Measurements from ENCODE around the gene RASSF5. TPM values are rescaled to one million over a fixed set of nuclear protein-coding genes. Genes with fewer than 3 reads are reported as not detected.
A peak's percentile ranks its signal among the peaks of the same experiment; 100 is the strongest.

The RASSF5 gene
- total and polyA plus RNA-seq, 2 experiments from 2014 or later, result 1.6 to 2.0 TPM

DNA sequence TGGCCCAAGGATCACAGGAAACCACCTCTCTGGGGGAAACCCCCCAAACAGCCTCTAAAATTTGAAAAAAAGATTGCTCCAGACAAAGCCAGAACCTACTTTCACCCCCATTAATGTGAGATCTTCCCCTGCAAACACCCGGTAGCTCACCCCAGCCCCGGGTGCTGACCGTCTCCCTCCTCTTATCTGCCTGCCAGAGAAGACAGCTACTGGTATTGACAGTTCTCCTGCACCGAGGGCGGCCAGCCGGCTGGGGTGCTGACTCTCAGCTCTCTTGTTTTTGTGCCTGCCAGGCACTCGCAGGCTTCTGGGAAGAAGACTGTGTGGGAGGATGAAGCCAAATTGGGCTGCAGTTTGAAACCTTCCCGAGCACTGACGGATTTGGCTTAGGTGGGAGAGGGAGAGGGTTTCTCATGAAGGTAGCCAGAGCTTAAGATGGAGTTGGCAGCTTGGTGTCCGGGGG, 48.2 kb downstream of the RASSF5 start:
- H3K4me2 ChIP-seq, result no peak overlapping the region
- peak; percentile 27 for DNase-seq (ENCODE audit: low spot score)

DNA sequence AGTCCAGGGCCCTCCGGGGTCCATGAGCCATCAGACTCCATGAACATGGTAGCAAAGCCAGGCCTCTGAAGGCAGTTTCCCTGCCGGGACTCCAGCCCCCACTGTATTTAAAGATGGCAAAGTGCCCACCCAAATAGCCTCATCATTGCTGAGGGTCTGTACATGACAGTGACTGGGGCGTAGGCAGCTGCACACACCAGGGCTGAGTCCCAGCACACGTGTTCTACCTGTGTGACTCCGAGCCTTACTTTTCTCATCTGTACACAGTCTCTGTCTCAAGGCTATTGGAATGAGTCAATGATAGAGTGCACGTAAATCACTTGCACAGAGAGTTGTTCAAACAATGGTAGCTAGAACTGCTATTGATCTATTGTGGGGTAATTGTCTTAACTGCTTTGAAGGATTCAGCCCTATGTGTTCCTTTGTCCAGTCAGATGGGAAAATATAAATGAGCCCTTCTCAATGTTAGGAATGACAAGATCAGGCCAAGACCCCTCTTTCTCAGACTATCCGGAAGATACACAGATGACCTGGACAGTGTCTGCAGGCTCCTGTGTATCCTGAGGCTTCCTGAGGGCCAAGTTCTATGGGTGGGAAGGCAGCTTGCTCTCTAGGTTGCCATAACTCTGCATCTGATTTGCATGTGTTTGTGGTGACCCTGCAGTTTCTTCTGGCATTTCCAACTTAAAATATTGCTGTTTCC, 48.9 kb downstream of the RASSF5 start:
- Histone ChIP-seq H3K4me2 (peak overlapping the region; percentile 97), H3K9me2 (replicated peaks; ENCODE audit: insufficient read depth) (no peaks in the 10 kb centered on the region), H3K27ac (no peak overlapping the region), H3K27me3 (peaks cover 7% of the 10 kb centered on the region), H3K79me2 (no peaks in the 10 kb centered on the region), H3K4me3 (no peak overlapping the region), H2AFZ (no peak overlapping the region), H3K9me3 (ENCODE audit: low read depth) (no peaks in the 10 kb centered on the region), H3K36me3 (replicated peaks; ENCODE audit: insufficient read depth, low read depth) (no peaks in the 10 kb centered on the region), H4K20me1 (ENCODE audit: insufficient read depth, poor library complexity, severe bottlenecking) (no peaks in the 10 kb centered on the region), H3K4me1 (ENCODE audit: insufficient read depth) (peaks cover 33% of the 10 kb centered on the region)
- WGBS (ENCODE audit: low lambda C conversion rate, missing lambda C conversion rate), result 53% methylated on average over 7 of the region's 7 CpGs
- no peak for TF ChIP-seq EZH2 (IDR thresholded peaks at IDR 0.05; ENCODE audit: borderline replicate concordance)
- TF ChIP-seq, protein P1, sequence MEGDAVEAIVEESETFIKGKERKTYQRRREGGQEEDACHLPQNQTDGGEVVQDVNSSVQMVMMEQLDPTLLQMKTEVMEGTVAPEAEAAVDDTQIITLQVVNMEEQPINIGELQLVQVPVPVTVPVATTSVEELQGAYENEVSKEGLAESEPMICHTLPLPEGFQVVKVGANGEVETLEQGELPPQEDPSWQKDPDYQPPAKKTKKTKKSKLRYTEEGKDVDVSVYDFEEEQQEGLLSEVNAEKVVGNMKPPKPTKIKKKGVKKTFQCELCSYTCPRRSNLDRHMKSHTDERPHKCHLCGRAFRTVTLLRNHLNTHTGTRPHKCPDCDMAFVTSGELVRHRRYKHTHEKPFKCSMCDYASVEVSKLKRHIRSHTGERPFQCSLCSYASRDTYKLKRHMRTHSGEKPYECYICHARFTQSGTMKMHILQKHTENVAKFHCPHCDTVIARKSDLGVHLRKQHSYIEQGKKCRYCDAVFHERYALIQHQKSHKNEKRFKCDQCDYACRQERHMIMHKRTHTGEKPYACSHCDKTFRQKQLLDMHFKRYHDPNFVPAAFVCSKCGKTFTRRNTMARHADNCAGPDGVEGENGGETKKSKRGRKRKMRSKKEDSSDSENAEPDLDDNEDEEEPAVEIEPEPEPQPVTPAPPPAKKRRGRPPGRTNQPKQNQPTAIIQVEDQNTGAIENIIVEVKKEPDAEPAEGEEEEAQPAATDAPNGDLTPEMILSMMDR (IDR thresholded peaks at IDR 0.05; ENCODE audit: poor library complexity), result no peak
- no peak for TF ChIP-seq EZH2phosphoT487 (IDR thresholded peaks at IDR 0.05; ENCODE audit: low read depth, severe bottlenecking, unreplicated experiment)
- DNase-seq (ENCODE audit: low spot score), result no peak

More for the DNA sequence above, 48.2 kb downstream of the RASSF5 start:
- H4K20me1 ChIP-seq (ENCODE audit: insufficient read depth, poor library complexity, severe bottlenecking), result no peaks in the 10 kb centered on the region
- H3K4me1 ChIP-seq (ENCODE audit: insufficient read depth), result peaks cover 26% of the 10 kb centered on the region
- no peaks in the 10 kb centered on the region for H3K79me2 ChIP-seq
- no peak overlapping the region for H3K4me3 ChIP-seq
- H3K9me3 ChIP-seq (ENCODE audit: low read depth), result no peaks in the 10 kb centered on the region
- no peaks in the 10 kb centered on the region for H3K36me3 ChIP-seq (replicated peaks; ENCODE audit: insufficient read depth, low read depth)
- no peak overlapping the region for H2AFZ ChIP-seq
- TF ChIP-seq, protein P1 (IDR thresholded peaks at IDR 0.05; ENCODE audit: poor library complexity), result no peak
- TF ChIP-seq EZH2 (IDR thresholded peaks at IDR 0.05; ENCODE audit: borderline replicate concordance) (no peak), EZH2phosphoT487 (IDR thresholded peaks at IDR 0.05; ENCODE audit: low read depth, severe bottlenecking, unreplicated experiment) (no peak)
- H3K27me3 ChIP-seq, result peaks cover 7% of the 10 kb centered on the region
- no peaks in the 10 kb centered on the region for H3K9me2 ChIP-seq (replicated peaks; ENCODE audit: insufficient read depth)
- WGBS (ENCODE audit: low lambda C conversion rate, missing lambda C conversion rate), result 40% methylated on average over 10 of the region's 10 CpGs
- H3K27ac ChIP-seq, result no peak overlapping the region

DNA sequence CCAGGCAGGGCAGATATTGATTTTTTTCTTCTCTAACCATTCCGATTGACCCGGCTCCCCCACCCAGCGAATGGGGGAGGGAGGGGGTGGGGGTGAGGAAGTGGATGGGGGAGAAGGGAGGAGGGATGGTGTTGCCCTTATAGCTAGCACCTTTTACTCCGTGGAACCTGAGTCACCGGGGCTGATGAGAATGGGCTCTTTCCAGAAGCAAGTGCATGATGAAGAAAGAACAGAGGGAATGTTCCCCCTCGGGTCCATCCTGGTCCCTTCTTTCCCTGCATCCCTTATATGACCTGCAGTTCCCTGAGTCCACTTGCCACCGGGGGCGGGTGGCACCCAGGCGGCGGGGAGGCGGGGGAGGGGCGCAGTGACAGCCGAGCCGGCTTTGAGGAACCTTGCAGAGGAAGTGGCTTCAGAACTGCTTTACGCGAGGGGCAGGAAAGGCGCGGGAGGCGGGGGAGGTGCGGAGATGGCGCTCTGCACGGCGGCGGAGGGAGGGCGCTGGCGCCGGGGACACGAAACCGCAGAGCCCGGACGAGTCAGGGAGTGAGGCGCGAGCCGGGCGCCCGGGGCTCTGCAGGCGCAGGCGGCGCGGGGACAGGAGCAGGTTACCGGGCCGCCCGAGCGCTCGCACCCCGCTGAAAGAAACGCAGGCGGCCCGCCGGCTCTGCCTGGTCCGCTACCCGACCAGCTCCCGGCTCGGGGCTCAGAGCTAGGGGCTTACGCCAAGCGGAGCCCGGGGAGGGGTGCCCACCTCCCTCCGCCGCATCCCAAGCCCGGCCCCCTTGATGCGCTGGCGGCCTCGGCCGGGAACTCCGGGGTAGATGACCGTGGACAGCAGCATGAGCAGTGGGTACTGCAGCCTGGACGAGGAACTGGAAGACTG, 49.7 kb downstream of the RASSF5 start:
- no peaks in the 10 kb centered on the region for H3K36me3 ChIP-seq (replicated peaks; ENCODE audit: insufficient read depth, low read depth)
- TF ChIP-seq EZH2 (IDR thresholded peaks at IDR 0.05; ENCODE audit: borderline replicate concordance), result no peak
- no peak for TF ChIP-seq EZH2phosphoT487 (IDR thresholded peaks at IDR 0.05; ENCODE audit: low read depth, severe bottlenecking, unreplicated experiment)
- TF ChIP-seq, protein P1 (IDR thresholded peaks at IDR 0.05; ENCODE audit: poor library complexity), result no peak
- H2AFZ ChIP-seq, result peak overlapping the region; percentile 56
- H3K27ac ChIP-seq, result no peak overlapping the region
- no peaks in the 10 kb centered on the region for H4K20me1 ChIP-seq (ENCODE audit: insufficient read depth, poor library complexity, severe bottlenecking)
- no peaks in the 10 kb centered on the region for H3K79me2 ChIP-seq
- peak; percentile 63 for DNase-seq (ENCODE audit: low spot score)
- WGBS (ENCODE audit: low lambda C conversion rate, missing lambda C conversion rate), result 2% methylated on average over 34 of the region's 67 CpGs
- peaks cover 7% of the 10 kb centered on the region for H3K27me3 ChIP-seq
- H3K4me3 ChIP-seq, result peak overlapping the region; percentile 36
- no peaks in the 10 kb centered on the region for H3K9me3 ChIP-seq (ENCODE audit: low read depth)
- no peaks in the 10 kb centered on the region for H3K9me2 ChIP-seq (replicated peaks; ENCODE audit: insufficient read depth)
- peaks cover 34% of the 10 kb centered on the region for H3K4me1 ChIP-seq (ENCODE audit: insufficient read depth)
- peak overlapping the region; percentile 97 for H3K4me2 ChIP-seq

Measured in hepatocyte (in vitro differentiated cells).